Neural cell (in vitro differentiated cells): ENCODE results near the gene RERGL. TPM values are rescaled to one million over a fixed set of nuclear protein-coding genes. Genes with fewer than 3 reads are reported as not detected.

ENCODE experiments used
- H2AFZ ChIP-seq: fragments of 200-600, 300-800 bp; sonication (generic), shearing (Covaris generic); 2 replicates; pipeline ENCODE4 v1.6.0; 2014; ENCODE audit warnings: low read depth, mild to moderate bottlenecking, antibody characterized with exemption, low read length, moderate library complexity
- H3F3A ChIP-seq: fragments of 200-600 bp; shearing (Covaris generic); 2 replicates; pipeline ENCODE4 v1.6.1; 2016; ENCODE audit warnings: mild to moderate bottlenecking, moderate library complexity, mixed read lengths, antibody characterized with exemption, low read length; ENCODE audit not compliant: insufficient read depth, poor library complexity, severe bottlenecking
- H3K27ac ChIP-seq: fragments of 200-600, 300-800 bp; sonication (generic), shearing (Covaris generic); 2 replicates; pipeline ENCODE4 v1.5.1; 2014; ENCODE audit warnings: mild to moderate bottlenecking, low read length, moderate library complexity
- H3K27me3 ChIP-seq: fragments of 300-800, 200-600 bp; sonication (generic), shearing (Covaris generic); 2 replicates; pipeline ENCODE4 v1.6.0; 2014; ENCODE audit warnings: mild to moderate bottlenecking, low read depth, low read length, moderate library complexity; ENCODE audit not compliant: insufficient read depth
- H3K36me3 ChIP-seq: fragments of 300-800, 200-600 bp; sonication (generic), shearing (Covaris generic); 2 replicates; pipeline ENCODE4 v1.5.1; 2014; ENCODE audit warnings: mild to moderate bottlenecking, antibody characterized with exemption, low read length, moderate library complexity; ENCODE audit not compliant: insufficient read depth
- H3K4me2 ChIP-seq: fragments of 300-800, 200-600 bp; sonication (generic), shearing (Covaris generic); 2 replicates; pipeline ENCODE4 v1.6.0; 2014; ENCODE audit warnings: mild to moderate bottlenecking, low read length
- H3K4me3 ChIP-seq: fragments of 300-800, 200-600 bp; sonication (generic), shearing (Covaris generic); 2 replicates; pipeline ENCODE4 v1.5.1; 2014; ENCODE audit warnings: mild to moderate bottlenecking, low read length, moderate library complexity
- H3K79me2 ChIP-seq: fragments of 200-600 bp; shearing (Covaris generic); replicated peaks from 2 replicates; pipeline ENCODE4 v1.6.0; 2014; ENCODE audit warnings: mild to moderate bottlenecking, low read length, moderate library complexity; ENCODE audit not compliant: insufficient read depth
- H3K9ac ChIP-seq: fragments of 300-800, 200-600 bp; sonication (generic), shearing (Covaris generic); 2 replicates; pipeline ENCODE4 v1.6.1; 2016; ENCODE audit warnings: mild to moderate bottlenecking, low read length, mixed read lengths
- H3K9me2 ChIP-seq: fragments of 200-600 bp; shearing (Covaris generic); 2 replicates; pipeline ENCODE4 v1.6.1; 2016; ENCODE audit warnings: mild to moderate bottlenecking, low read length, mixed read lengths; ENCODE audit not compliant: insufficient read depth
- H3K9me3 ChIP-seq: fragments of 200-600, 300-800 bp; sonication (generic), shearing (Covaris generic); 2 replicates; pipeline ENCODE4 v1.6.1; 2016; ENCODE audit warnings: mild to moderate bottlenecking, mixed run types, low read length, moderate library complexity, mixed read lengths
- H4K20me1 ChIP-seq: fragments of 200-600 bp; shearing (Covaris generic); 2 replicates; pipeline ENCODE4 v1.6.1; 2016; ENCODE audit warnings: mild to moderate bottlenecking, mixed run types; ENCODE audit not compliant: insufficient read depth
- EP300 ChIP-seq: fragments of 450-650 bp; conservative IDR thresholded peaks from 2 replicates; pipeline ENCODE4 v1.6.1; 2014; ENCODE audit warnings: antibody characterized with exemption, mild to moderate bottlenecking, moderate library complexity; ENCODE audit not compliant: poor library complexity, severe bottlenecking
- EZH2 ChIP-seq: fragments of 200-600, 300-800 bp; shearing (Covaris generic), sonication (generic); IDR thresholded peaks from 2 replicates; pipeline ENCODE4 v1.6.1; 2014; ENCODE audit warnings: antibody characterized with exemption, low read length, borderline replicate concordance, mild to moderate bottlenecking; ENCODE audit not compliant: insufficient read depth, poor library complexity, severe bottlenecking
- POLR2AphosphoS5 ChIP-seq: IDR thresholded peaks from 2 replicates; pipeline ENCODE4 v1.6.1; 2012
- RAD21 ChIP-seq: fragments of 450-650 bp; conservative IDR thresholded peaks from 2 replicates; pipeline ENCODE4 v1.6.1; 2014; ENCODE audit warnings: antibody characterized with exemption, mild to moderate bottlenecking, moderate library complexity
- SMC3 ChIP-seq: fragments of 450-650 bp; conservative IDR thresholded peaks from 2 replicates; pipeline ENCODE4 v1.6.1; 2014; ENCODE audit warnings: antibody characterized with exemption, mild to moderate bottlenecking, moderate library complexity; ENCODE audit not compliant: poor library complexity
- TAF1 ChIP-seq: IDR thresholded peaks from 2 replicates; pipeline ENCODE4 v1.6.1; 2012; ENCODE audit warnings: low read depth
- polyA plus RNA-seq: library from polyadenylated mRNA; depleted of rRNA; stranded (reverse); fragments of >200 nt; gene quantifications from 2 replicates; pipeline ENCODE4 v1.2.3, GENCODE V29; 2014
- TF ChIP-seq, protein P1 (sequence below): fragments of 450-650 bp; IDR thresholded peaks from 2 replicates; pipeline ENCODE4 v1.5.1; 2014; ENCODE audit warnings: antibody characterized with exemption, mild to moderate bottlenecking, moderate library complexity; ENCODE audit not compliant: poor library complexity, severe bottlenecking
- TF ChIP-seq, protein P2 (sequence below): IDR thresholded peaks from 2 replicates; pipeline ENCODE4 v1.6.1; 2012; ENCODE audit warnings: borderline replicate concordance

The RERGL gene
- polyA plus RNA-seq, 1 donor from 2014 or later, result not detected

DNA sequence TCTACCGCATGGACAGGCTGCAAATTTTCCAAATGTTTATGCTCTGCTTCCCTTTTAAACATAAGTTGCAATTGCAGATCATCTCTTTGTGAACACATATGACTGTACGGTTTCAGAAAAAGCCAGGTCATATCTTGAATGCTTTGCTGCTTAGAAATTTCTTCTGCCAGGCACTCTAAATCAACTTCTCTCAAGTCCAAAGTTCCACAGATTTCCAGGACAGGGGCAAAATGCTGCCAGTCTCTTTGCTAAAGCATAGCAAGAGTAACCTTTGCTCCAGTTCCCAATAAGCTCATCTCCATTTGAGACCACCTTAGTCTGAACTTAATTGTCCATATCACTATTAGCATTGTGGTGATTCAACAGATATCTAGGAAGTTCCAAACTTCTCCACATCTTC, 13.6 kb upstream of the RERGL start:
- no peak overlapping the region for H2AFZ ChIP-seq
- H3K9me3 ChIP-seq, result no peaks in the 10 kb centered on the region
- no peak overlapping the region for H3K4me3 ChIP-seq
- no peaks in the 10 kb centered on the region for H3F3A ChIP-seq
- no peaks in the 10 kb centered on the region for H4K20me1 ChIP-seq
- no peaks in the 10 kb centered on the region for H3K27me3 ChIP-seq
- H3K36me3 ChIP-seq, result no peaks in the 10 kb centered on the region
- no peak overlapping the region for H3K9ac ChIP-seq
- no peak overlapping the region for H3K4me2 ChIP-seq
- no peaks in the 10 kb centered on the region for H3K79me2 ChIP-seq
- TF ChIP-seq TAF1 (no peak), POLR2AphosphoS5 (no peak), EZH2 (no peak), EP300 (no peak)
- TF ChIP-seq, protein P1, sequence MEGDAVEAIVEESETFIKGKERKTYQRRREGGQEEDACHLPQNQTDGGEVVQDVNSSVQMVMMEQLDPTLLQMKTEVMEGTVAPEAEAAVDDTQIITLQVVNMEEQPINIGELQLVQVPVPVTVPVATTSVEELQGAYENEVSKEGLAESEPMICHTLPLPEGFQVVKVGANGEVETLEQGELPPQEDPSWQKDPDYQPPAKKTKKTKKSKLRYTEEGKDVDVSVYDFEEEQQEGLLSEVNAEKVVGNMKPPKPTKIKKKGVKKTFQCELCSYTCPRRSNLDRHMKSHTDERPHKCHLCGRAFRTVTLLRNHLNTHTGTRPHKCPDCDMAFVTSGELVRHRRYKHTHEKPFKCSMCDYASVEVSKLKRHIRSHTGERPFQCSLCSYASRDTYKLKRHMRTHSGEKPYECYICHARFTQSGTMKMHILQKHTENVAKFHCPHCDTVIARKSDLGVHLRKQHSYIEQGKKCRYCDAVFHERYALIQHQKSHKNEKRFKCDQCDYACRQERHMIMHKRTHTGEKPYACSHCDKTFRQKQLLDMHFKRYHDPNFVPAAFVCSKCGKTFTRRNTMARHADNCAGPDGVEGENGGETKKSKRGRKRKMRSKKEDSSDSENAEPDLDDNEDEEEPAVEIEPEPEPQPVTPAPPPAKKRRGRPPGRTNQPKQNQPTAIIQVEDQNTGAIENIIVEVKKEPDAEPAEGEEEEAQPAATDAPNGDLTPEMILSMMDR, result no peak
- TF ChIP-seq, protein P2, sequence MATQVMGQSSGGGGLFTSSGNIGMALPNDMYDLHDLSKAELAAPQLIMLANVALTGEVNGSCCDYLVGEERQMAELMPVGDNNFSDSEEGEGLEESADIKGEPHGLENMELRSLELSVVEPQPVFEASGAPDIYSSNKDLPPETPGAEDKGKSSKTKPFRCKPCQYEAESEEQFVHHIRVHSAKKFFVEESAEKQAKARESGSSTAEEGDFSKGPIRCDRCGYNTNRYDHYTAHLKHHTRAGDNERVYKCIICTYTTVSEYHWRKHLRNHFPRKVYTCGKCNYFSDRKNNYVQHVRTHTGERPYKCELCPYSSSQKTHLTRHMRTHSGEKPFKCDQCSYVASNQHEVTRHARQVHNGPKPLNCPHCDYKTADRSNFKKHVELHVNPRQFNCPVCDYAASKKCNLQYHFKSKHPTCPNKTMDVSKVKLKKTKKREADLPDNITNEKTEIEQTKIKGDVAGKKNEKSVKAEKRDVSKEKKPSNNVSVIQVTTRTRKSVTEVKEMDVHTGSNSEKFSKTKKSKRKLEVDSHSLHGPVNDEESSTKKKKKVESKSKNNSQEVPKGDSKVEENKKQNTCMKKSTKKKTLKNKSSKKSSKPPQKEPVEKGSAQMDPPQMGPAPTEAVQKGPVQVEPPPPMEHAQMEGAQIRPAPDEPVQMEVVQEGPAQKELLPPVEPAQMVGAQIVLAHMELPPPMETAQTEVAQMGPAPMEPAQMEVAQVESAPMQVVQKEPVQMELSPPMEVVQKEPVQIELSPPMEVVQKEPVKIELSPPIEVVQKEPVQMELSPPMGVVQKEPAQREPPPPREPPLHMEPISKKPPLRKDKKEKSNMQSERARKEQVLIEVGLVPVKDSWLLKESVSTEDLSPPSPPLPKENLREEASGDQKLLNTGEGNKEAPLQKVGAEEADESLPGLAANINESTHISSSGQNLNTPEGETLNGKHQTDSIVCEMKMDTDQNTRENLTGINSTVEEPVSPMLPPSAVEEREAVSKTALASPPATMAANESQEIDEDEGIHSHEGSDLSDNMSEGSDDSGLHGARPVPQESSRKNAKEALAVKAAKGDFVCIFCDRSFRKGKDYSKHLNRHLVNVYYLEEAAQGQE, result no peak
- H3K9me2 ChIP-seq, result no peaks in the 10 kb centered on the region
- no peak overlapping the region for H3K27ac ChIP-seq

DNA sequence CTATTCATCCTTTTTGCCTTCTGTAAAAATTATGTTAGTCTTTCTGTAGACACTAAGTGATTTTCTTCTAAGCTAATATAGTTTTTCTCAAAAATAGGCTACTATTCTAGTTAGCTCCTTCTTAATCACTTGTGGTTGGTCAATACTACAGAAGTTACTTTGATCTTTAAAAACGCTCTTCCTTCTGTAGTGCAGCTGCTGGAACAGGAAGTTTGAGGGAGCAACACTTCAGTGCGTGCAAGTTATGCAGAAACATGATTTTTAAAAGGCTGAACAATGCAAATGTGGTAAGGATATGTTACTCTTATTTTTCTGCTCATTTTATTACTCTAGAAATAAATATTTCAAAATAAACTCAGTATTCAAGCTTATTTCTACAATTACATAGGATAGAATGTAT, 11.1 kb upstream of the RERGL start:
- Histone ChIP-seq H3K4me3 (no peak overlapping the region), H3K27ac (no peak overlapping the region), H3F3A (no peaks in the 10 kb centered on the region), H3K9ac (no peak overlapping the region), H3K9me3 (no peaks in the 10 kb centered on the region), H2AFZ (no peak overlapping the region), H3K36me3 (no peaks in the 10 kb centered on the region), H3K27me3 (no peaks in the 10 kb centered on the region), H3K9me2 (no peaks in the 10 kb centered on the region), H3K4me2 (no peak overlapping the region), H4K20me1 (no peaks in the 10 kb centered on the region), H3K79me2 (no peaks in the 10 kb centered on the region)
- TF ChIP-seq EZH2 (no peak), POLR2AphosphoS5 (no peak), SMC3 (no peak), RAD21 (no peak)

DNA sequence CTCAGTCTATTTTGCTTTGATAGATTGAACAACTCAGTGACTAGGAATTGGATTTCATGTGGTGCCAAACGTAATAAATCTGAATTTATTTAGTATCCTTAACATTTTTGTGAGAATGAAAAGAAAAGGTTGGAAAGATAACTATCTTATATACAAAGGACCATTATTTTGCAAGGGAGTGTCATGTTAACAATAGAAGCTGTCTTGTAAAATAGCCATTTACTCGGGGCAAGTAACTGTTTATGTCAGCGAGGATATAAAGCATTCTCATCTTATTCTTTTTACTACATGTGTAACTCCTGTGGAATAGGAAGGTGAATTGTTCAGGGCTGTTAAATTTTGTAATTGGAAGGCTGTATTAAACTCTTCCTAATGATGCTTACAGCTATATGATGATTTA, 5.9 kb downstream of the RERGL start:
- Histone ChIP-seq H3F3A (no peaks in the 10 kb centered on the region), H3K9ac (no peak overlapping the region), H3K36me3 (no peaks in the 10 kb centered on the region), H3K79me2 (no peaks in the 10 kb centered on the region), H3K9me2 (no peaks in the 10 kb centered on the region), H3K27me3 (no peaks in the 10 kb centered on the region), H3K4me3 (no peak overlapping the region), H3K4me2 (no peak overlapping the region), H3K27ac (peak overlapping the region; percentile 11), H3K9me3 (no peaks in the 10 kb centered on the region), H2AFZ (no peak overlapping the region), H4K20me1 (no peaks in the 10 kb centered on the region)
- TF ChIP-seq EP300 (peak; percentile 56), RAD21 (no peak), POLR2AphosphoS5 (peak; percentile 23)
- TF ChIP-seq, protein P2, result no peak
